K562 (cell line): ENCODE data around the gene NTN1. TPM values are rescaled to one million over a fixed set of nuclear protein-coding genes. Genes with fewer than 3 reads are reported as not detected.
"Not testable (repeated sequence)": the region's sequence is repeated elsewhere in the genome, so short reads cannot be mapped to it uniquely, and the experiment has no call there.

ENCODE experiments used
- ATAC-seq: fragments of 200-7000 bp; cut with Tn5 transposase; 3 replicates; pipeline ENCODE4 v1.9.1; 2020; ENCODE audit warnings: moderate library complexity
- BruUV-seq: library from RNA; stranded (reverse); fragments of 400-500 nt; replicated peaks from 2 replicates; lab custom pipeline; 2021; lab: Mats Ljungman, UMichigan
- CTCF ChIA-PET: fragments of 300-600 bp; formaldehyde crosslinking; extraction: SDS; loops from one replicate; lab custom pipeline; 2021; ENCODE audit warnings: low intra/inter-chr PET ratio; lab: Yijun Ruan, JAX
- POLR2A ChIA-PET: fragments of 300-600, 350-650 bp; sonication (Branson Sonifier 250); formaldehyde crosslinking; extraction: SDS; loops from one replicate; lab custom pipeline; 2021; ENCODE audit warnings: antibody characterized with exemption, inconsistent platforms; lab: Yijun Ruan, JAX
- DNase-seq, 4 experiments: peaks; one replicate each; pipeline versions ENCODE4 v3.0.0 to v3.0.0-alpha.2; 2011 to 2018; ENCODE audit warnings: low spot score in 3 of 4, mixed read lengths in 3 of 4; ENCODE audit errors: extremely low read depth in 1 of 4
- FAIRE-seq: peaks from 2 replicates; lab custom pipeline; 2011; peaks lifted over from hg19 to GRCh38; lab: Jason Lieb, UNC
- H2AFZ ChIP-seq: 2 replicates; pipeline ENCODE4 v1.6.0; 2011; ENCODE audit warnings: low read depth, low read length, control low read depth, inconsistent platforms
- H3K27ac ChIP-seq: fragments of 200-600 bp; 3 replicates; pipeline ENCODE4 v1.8.0; 2011; ENCODE audit warnings: low read depth, mild to moderate bottlenecking, control low read depth, inconsistent platforms, low read length, moderate library complexity, mixed read lengths; ENCODE audit errors: extremely low read depth
- H3K27me3 ChIP-seq, 2 experiments: fragments of 300-600 bp in 1 of 2; 2 replicates in 1 of 2; 3 replicates in 1 of 2; pipeline versions ENCODE4 v1.6.0 to v1.8.0; 2011; ENCODE audit warnings: inconsistent platforms in 2 of 2, low read length in 2 of 2, mild to moderate bottlenecking in 1 of 2, mixed read lengths in 1 of 2, moderate library complexity in 1 of 2; ENCODE audit not compliant: control insufficient read depth in 2 of 2, insufficient read depth in 2 of 2
- H3K36me3 ChIP-seq: fragments of 300-600 bp; 3 replicates; pipeline ENCODE4 v1.8.0; 2011; ENCODE audit warnings: mild to moderate bottlenecking, low read length, inconsistent platforms; ENCODE audit not compliant: control insufficient read depth, insufficient read depth
- H3K4me1 ChIP-seq, 2 experiments: fragments of 200-600 bp in 1 of 2; replicated peaks in 1 of 2; 2 replicates in 1 of 2; 3 replicates in 1 of 2; pipeline versions ENCODE4 v1.5.1 to v1.8.0; 2011; ENCODE audit warnings: inconsistent platforms in 2 of 2, low read length in 2 of 2, mild to moderate bottlenecking in 1 of 2, mixed read lengths in 1 of 2, moderate library complexity in 1 of 2; ENCODE audit not compliant: control insufficient read depth in 2 of 2, insufficient read depth in 2 of 2
- H3K4me2 ChIP-seq: 2 replicates; pipeline ENCODE4 v1.6.1; 2011; ENCODE audit warnings: low read length, control low read depth, inconsistent platforms, mixed read lengths; ENCODE audit not compliant: insufficient read depth
- H3K4me3 ChIP-seq: fragments of 200-600 bp; sonication (generic), shearing (Covaris generic); 2 replicates; pipeline ENCODE4 v1.5.1; 2016; ENCODE audit warnings: control low read depth, inconsistent platforms
- H3K79me2 ChIP-seq: fragments of 200-600 bp; 3 replicates; pipeline ENCODE4 v1.8.0; 2011; ENCODE audit warnings: low read length, inconsistent platforms; ENCODE audit not compliant: control insufficient read depth, insufficient read depth
- H3K9ac ChIP-seq, 2 experiments: 2 replicates each; pipeline versions ENCODE4 v1.6.0 to v1.6.1; 2011; ENCODE audit warnings: low read depth in 2 of 2, low read length in 2 of 2, control low read depth in 1 of 2, inconsistent platforms in 1 of 2, mild to moderate bottlenecking in 1 of 2, mixed read lengths in 1 of 2; ENCODE audit not compliant: insufficient read depth in 1 of 2
- H3K9me1 ChIP-seq: one replicate; pipeline ENCODE4 v1.6.0; 2011; ENCODE audit warnings: inconsistent platforms, mild to moderate bottlenecking, low read length, moderate library complexity; ENCODE audit not compliant: control insufficient read depth, insufficient read depth
- H3K9me3 ChIP-seq: replicated peaks from 2 replicates; pipeline ENCODE4 v1.5.1; 2011; ENCODE audit warnings: low read depth, low read length, inconsistent platforms; ENCODE audit not compliant: control insufficient read depth, insufficient read depth
- H4K20me1 ChIP-seq: replicated peaks from 2 replicates; pipeline ENCODE4 v1.6.1; 2011; ENCODE audit warnings: low read length, inconsistent platforms, mixed read lengths; ENCODE audit not compliant: control insufficient read depth, insufficient read depth
- BRF2 ChIP-seq: IDR thresholded peaks from 3 replicates; pipeline ENCODE4 v1.6.1; 2011; ENCODE audit warnings: borderline replicate concordance, mild to moderate bottlenecking; ENCODE audit not compliant: insufficient read length, insufficient read depth
- HMBOX1 ChIP-seq: sonication (generic); IDR thresholded peaks from 2 replicates; pipeline ENCODE4 v1.6.1; 2016
- SMAD4 ChIP-seq: fragments of 250-450 bp; sonication (Bioruptor Pico); conservative IDR thresholded peaks from 2 replicates; pipeline ENCODE4 v1.8.0; 2021; ENCODE audit warnings: inconsistent platforms, mild to moderate bottlenecking, moderate library complexity
- TCF7L2 ChIP-seq: fragments of 150-350 bp; IDR thresholded peaks from 2 replicates; pipeline ENCODE4 v1.6.1; 2016; ENCODE audit warnings: low read depth, mild to moderate bottlenecking, low read length, moderate library complexity
- ZNF253 ChIP-seq: fragments of 250-450 bp; sonication (Bioruptor Pico); conservative IDR thresholded peaks from 2 replicates; pipeline ENCODE4 v1.6.1; 2021; ENCODE audit warnings: mild to moderate bottlenecking
- ZNF75A ChIP-seq: fragments of 450-650 bp; formaldehyde crosslinking; IDR thresholded peaks from 2 replicates; pipeline ENCODE4 v1.4.0; 2020; ENCODE audit warnings: mild to moderate bottlenecking
- WGBS: fragments of 100-300 bp; shearing (Covaris generic); methylation state at CpG from one replicate; pipeline ENCODE4 v1.1.6; 2016; ENCODE audit warnings: low coverage, mixed read lengths; ENCODE audit not compliant: insufficient coverage; ENCODE audit errors: missing lambda C conversion rate; 5-methylcytosine and 5-hydroxymethylcytosine counted together
- in situ Hi-C: fragments of 300-500 bp; cut with MboI; formaldehyde crosslinking; loops from 4 replicates; pipeline ENCODE4 v1.15.0; 2018; ENCODE audit warnings: inconsistent platforms, mixed read lengths
- intact Hi-C: fragments of 100-400 bp; cut with micrococcal nuclease; formaldehyde crosslinking; loops from 2 replicates; pipeline ENCODE4 v1.14.2; 2022
- polyA plus RNA-seq, 8 experiments: library from polyadenylated mRNA; depleted of rRNA in 4 of 8; stranded (reverse) in 5 of 8; unstranded in 3 of 8; fragments of >200 nt; fragmentation: Nextera tagmentation in 2 of 8; fragmentation: Illumina TruSeq in 1 of 8; extraction: Ambion mirVana in 2 of 8; extraction: Trizol in 1 of 8; gene quantifications; 2 replicates each; pipeline versions ENCODE4 v1.2.1 to v1.2.3, GENCODE V29; 2011 to 2014; ENCODE audit warnings: inconsistent platforms in 1 of 8, missing spikeins in 1 of 8
- total RNA-seq, 7 experiments: library from RNA; depleted of rRNA in 6 of 7; stranded (reverse); fragments of >200 nt in 6 of 7; fragmentation: Illumina TruSeq in 2 of 7; extraction: Trizol in 2 of 7; gene quantifications; 2 replicates each; pipeline versions ENCODE4 v1.2.1 to v1.2.3, GENCODE V29; 2011 to 2021; ENCODE audit warnings: low replicate concordance in 1 of 7

The NTN1 gene
- total and polyA plus RNA-seq, 9 of the 15 experiments (the other 6 are each of a cell fraction or from before 2014, with no cell fraction given): 0.02 TPM; not detected in 8

GRCh38 chr17:9256751-9257629, 235.7 kb downstream of the NTN1 start:
- intact Hi-C loops (no loop called here), in situ Hi-C loops (no loop called here)
- Histone ChIP-seq H3K27me3 (peaks cover 9 to 32% of the 10 kb centered on the region in 2 experiments; a peak in 3 of 5 replicates), H3K9me1 (no peaks in the 10 kb centered on the region), H2AFZ (no peak overlapping the region), H3K36me3 (no peaks in the 10 kb centered on the region), H3K4me3 (no peak overlapping the region), H3K4me1 (no peaks in the 10 kb centered on the region), H3K9ac (no peak overlapping the region), H3K4me2 (no peak overlapping the region), H3K27ac (no peak overlapping the region), H3K79me2 (no peaks in the 10 kb centered on the region), H3K9me3 (no peaks in the 10 kb centered on the region), H4K20me1 (0 out of 2 replicates have a peak, but pooled peaks cover 3% of the 10 kb centered on the region)
- no peak for ATAC-seq
- ChIA-PET CTCF (no interaction called here), POLR2A (interaction anchor here (0.6 kb wide), 1 partner anchor 11 kb away, joined by 3 read pairs; no protein-coding TSS in a partner anchor)
- 0% methylated on average over 14 of the region's 19 CpGs for WGBS
- FAIRE-seq: no peak
- DNase-seq: no peak
- BruUV-seq: no TSS peak
- TF ChIP-seq ZNF75A (CRISPR knock-in tag): no peak
- no peak for TF ChIP-seq HMBOX1
- no peak for TF ChIP-seq SMAD4 (CRISPR knock-in tag)
- TF ChIP-seq ZNF253 (CRISPR knock-in tag): no peak
- TF ChIP-seq BRF2: no peak
- TF ChIP-seq TCF7L2: no peak

- in situ Hi-C loops, H3K4me2 ChIP-seq: not testable (repeated sequence)
Measured at GRCh38 chr17:9257630-9257965, 236.3 kb downstream of the NTN1 start.

More at GRCh38 chr17:9257630-9257965, 236.3 kb downstream of the NTN1 start:
- ATAC-seq, H3K9me3 ChIP-seq, CTCF ChIA-PET, intact Hi-C loops, H3K9me1 ChIP-seq, H2AFZ ChIP-seq, H3K79me2 ChIP-seq, H4K20me1 ChIP-seq, POLR2A ChIA-PET, H3K4me3 ChIP-seq, BruUV-seq, H3K9ac ChIP-seq, FAIRE-seq, H3K4me1 ChIP-seq, DNase-seq, H3K36me3 ChIP-seq, H3K27ac ChIP-seq: not testable (repeated sequence)
- WGBS: 0% methylated on average over 4 of the region's 9 CpGs
- H3K27me3 ChIP-seq: peaks cover 10 to 36% of the 10 kb centered on the region in 2 experiments; a peak in 3 of 5 replicates
